Large intestine (tissue), 3 donors: ENCODE results near the gene P3H4. TPM values are rescaled to one million over a fixed set of nuclear protein-coding genes. Genes with fewer than 3 reads are reported as not detected.
A peak's percentile ranks its signal among the peaks of the same experiment; 100 is the strongest.

Experiments
- DNase-seq, 2 donors: peaks; one replicate each; pipeline versions ENCODE4 v3.0.0 to v3.0.0-alpha.2; 2013
- H3K27ac ChIP-seq: one replicate; pipeline ENCODE4 v1.5.1; 2013; ENCODE audit warnings: low read length
- H3K27me3 ChIP-seq: 2 replicates; pipeline ENCODE4 v1.6.1; 2013; ENCODE audit warnings: low read length; ENCODE audit not compliant: control insufficient read depth, insufficient read depth
- H3K36me3 ChIP-seq: 2 replicates; pipeline ENCODE4 v1.6.1; 2013; ENCODE audit warnings: low read length; ENCODE audit not compliant: control insufficient read depth, insufficient read depth
- H3K4me1 ChIP-seq: one replicate; pipeline ENCODE4 v1.6.1; 2013; ENCODE audit warnings: low read length; ENCODE audit not compliant: control insufficient read depth, insufficient read depth
- H3K4me3 ChIP-seq: one replicate; pipeline ENCODE4 v1.5.1; 2013; ENCODE audit warnings: low read length
- H3K9me3 ChIP-seq: one replicate; pipeline ENCODE4 v1.6.1; 2013; ENCODE audit warnings: mild to moderate bottlenecking, low read depth, low read length, moderate library complexity; ENCODE audit not compliant: control insufficient read depth
- WGBS: methylation state at CpG from one replicate; pipeline ENCODE4 v1.1.5; 2013; ENCODE audit warnings: low lambda C conversion rate; ENCODE audit not compliant: insufficient coverage; 5-methylcytosine and 5-hydroxymethylcytosine counted together
- polyA plus RNA-seq: library from polyadenylated mRNA; unstranded; fragments of 120-200 nt; gene quantifications from one replicate; pipeline ENCODE4 v1.2.1, GENCODE V29; 2013

The P3H4 gene
- polyA plus RNA-seq, 1 donor: 15.4 TPM

DNA sequence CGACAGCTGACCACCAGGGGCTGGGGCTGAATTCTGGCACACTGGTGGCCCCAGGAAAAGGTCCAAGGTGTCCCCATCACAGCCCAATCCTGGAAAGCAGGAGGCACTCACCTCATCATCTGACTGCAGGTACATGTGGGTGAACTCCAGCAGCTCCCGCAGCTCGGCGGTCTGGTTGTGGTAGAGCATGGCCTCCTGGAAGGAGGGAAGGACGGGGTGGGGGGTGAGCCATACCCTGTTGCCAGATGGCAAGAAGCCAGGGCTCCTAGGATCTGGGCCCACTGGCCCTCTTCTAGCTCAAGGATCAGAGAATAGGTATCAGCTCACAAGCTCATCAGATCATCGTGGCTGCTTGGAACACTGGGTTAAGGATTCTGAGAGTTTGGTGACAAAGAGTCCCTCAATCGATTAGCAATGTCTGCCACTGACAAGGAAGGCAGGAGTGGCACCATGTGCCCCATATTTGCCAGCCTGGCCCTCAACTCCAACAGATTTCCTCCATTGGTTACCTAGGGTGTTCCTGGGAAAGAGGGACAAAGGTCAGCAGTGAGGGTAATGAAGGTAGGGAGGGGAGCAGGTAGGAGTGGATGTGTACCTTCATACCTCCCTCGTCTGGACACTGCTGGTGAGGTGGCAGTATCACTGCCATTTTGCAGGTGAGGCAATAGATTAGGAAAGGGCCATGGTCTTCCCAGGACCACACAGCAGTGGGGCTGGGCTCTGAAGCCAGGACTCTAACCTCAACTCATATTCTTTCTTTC is 4.9 kb downstream of the P3H4 start:
- H3K27me3 ChIP-seq: no peaks in the 10 kb centered on the region
- DNase-seq: peak; percentile 78 to 84
- H3K27ac ChIP-seq: peak overlapping the region; percentile 46

DNA sequence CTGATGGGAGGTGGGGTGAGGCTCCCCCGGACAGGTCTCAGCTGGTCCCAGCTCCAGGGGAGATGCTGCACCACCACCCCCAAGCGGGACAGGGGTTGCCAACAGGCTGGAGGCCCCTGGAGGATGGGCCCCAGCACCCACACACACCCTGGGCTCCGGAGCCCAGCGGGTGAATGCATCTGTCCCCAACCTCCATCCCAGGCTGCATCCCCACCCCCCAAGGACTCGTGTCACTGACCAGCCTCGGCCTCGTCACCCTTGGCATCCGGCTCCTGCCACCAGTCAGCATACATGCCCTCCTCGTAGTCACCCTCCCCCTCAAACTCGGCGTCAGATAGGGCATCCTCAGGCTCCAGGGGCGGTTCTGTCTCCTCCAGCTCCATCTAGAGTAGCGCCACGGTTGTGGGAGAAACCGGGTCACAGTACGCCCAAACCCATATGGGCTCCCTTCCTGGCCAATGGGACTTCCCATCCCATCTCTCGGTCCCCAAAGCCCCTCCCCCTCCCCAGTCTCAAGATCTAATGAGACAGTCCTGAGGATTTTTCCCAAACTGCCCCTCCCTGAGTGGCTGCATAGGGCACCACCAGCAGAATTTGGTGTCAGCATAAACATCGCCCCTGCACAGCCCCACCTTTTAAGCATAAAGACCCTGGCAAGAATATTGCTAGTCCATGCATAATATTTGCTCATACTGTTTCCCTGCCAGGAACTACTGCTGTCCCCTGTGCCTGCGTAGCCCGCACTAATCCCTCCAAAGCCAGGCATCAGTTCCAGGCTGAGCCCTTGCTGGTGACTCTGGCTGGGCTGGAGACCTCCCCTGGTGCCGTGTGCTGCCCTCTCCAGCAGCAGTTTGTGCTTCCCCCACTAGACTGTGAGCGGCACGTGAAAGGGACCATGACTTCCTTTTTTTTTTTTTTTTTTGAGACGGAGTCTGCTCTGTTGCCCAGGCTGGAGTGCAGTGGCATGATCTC is 8.4 kb downstream of the P3H4 start:
- no peaks in the 10 kb centered on the region for H3K9me3 ChIP-seq
- no peak overlapping the region for H3K4me3 ChIP-seq
- no peak overlapping the region for H3K27ac ChIP-seq
- peaks cover 28% of the 10 kb centered on the region for H3K4me1 ChIP-seq
- no peak for DNase-seq
- H3K27me3 ChIP-seq: no peaks in the 10 kb centered on the region
- WGBS: 60% methylated on average over 1 of the region's 24 CpGs
- peaks cover 11% of the 10 kb centered on the region for H3K36me3 ChIP-seq

More for the DNA sequence above, 4.9 kb downstream of the P3H4 start:
- Histone ChIP-seq H3K36me3 (peaks cover 19% of the 10 kb centered on the region), H3K9me3 (peaks cover 5% of the 10 kb centered on the region), H3K4me1 (peaks cover 19% of the 10 kb centered on the region), H3K4me3 (no peak overlapping the region)
- WGBS: no CpG with 5 or more reads among the region's 8 CpGs

DNA sequence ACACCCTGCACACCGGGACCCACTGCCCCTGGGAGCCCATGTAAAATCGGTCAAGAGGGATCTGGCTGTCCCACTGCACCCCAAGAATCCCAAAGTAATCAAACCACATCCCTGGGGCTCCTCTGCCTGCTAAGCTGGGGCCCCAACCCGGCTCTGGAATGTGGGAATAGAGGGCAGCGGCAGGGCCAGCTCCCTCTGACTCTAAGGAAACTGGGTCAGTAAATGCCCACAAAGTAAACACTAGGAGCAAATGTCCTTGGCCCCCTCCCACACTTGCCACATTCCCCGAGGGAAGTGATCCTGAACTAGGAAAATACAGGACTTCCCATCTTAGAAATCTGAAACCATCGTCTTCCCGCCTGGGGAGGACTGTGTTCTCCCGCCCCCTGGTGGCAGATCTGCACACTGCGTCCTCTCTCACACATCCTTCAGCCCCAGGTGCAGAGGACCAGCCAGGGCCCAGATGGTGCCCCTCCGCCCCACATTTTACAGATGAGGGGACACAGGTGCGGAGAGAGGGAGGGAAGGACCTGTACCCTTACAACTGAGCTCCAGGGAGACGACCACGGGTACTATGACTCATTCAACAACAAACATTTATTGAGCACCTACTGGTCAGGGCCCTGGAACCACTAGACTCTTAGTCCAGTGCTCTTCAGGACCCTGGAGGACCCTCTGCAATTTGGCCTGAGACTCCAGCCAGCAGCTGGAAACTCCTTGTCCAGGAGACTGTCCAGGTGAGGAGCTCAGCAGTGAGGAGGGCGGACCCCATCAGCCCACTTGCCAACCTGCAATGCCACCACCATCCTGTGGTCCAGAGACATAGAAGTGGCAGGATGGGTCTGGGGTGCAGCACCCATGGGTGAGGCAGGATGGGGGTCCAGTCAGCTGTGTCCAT is 10.1 kb downstream of the P3H4 start:
- Histone ChIP-seq H3K36me3 (peaks cover 10% of the 10 kb centered on the region), H3K9me3 (no peaks in the 10 kb centered on the region), H3K27me3 (no peaks in the 10 kb centered on the region), H3K4me1 (peaks cover 21% of the 10 kb centered on the region), H3K4me3 (no peak overlapping the region), H3K27ac (peak overlapping the region; percentile 93)
- WGBS: no CpG with 5 or more reads among the region's 14 CpGs
- peak; percentile 78 for DNase-seq

DNA sequence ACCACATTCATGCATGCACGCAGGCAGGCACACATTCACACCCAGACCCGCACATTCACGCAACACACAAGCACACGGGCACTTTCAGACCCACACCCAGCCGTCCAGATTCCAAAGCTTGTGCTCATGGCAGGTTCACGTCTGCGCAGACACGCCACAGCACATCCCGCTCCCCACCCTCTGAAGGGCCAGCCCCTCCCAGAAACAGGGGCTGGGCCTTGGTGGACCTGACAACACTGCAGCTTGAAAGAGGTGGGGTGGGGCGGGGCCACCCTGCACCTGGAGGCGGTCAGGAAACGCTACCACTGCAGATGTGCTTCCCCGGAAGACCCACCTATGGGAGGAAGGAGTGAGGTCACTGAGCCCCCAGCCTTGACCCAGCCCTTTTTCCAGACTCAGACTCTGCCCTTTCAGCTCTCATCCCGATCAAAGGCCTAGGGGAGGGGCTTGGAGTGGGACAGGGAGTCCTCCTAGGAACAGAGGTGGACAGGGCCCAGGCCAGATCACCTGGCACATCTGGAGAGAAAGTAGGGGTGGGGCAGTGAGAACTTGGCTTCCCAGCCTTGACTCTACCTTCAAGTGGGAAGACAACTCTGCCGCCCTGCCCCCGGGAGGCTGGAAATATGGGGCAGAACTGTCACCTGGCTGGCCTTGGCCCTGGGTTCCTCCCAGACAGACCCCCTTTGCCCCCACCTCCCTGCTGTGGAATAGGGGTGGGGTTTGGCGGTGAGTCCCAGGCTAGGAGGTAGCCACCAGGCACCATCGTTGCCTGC is 11.0 kb downstream of the P3H4 start:
- Histone ChIP-seq H3K36me3 (peaks cover 7% of the 10 kb centered on the region), H3K27ac (peak overlapping the region; percentile 93), H3K4me3 (no peak overlapping the region), H3K9me3 (no peaks in the 10 kb centered on the region), H3K27me3 (no peaks in the 10 kb centered on the region), H3K4me1 (peaks cover 26% of the 10 kb centered on the region)
- WGBS: no CpG with 5 or more reads among the region's 18 CpGs
- peak; percentile 98 to 99 for DNase-seq

DNA sequence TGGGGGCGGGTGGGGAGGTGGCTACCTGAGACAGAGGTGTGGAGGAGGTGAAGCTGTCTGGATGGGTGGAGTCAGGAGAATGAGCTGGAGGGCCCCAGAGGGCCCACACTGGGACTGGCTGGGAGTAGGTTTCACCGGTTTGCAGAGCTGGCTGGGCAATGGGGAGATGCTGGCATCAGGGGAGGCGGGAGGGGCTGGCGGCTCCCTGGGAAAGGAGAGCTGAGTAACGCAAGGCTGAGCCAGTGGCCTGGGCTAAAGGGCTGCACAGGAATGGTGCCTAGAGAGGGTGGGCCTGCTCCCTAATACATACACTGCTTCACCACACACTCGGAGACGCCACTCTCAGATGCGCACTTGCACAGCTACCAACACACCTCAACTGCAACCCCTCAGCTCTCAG is 12.4 kb downstream of the P3H4 start:
- no peak overlapping the region for H3K27ac ChIP-seq
- DNase-seq: no peak
- H3K4me1 ChIP-seq: peaks cover 37% of the 10 kb centered on the region
- WGBS: 100% methylated on average over 2 of the region's 8 CpGs
- no peak overlapping the region for H3K4me3 ChIP-seq
- no peaks in the 10 kb centered on the region for H3K9me3 ChIP-seq
- peaks cover 2% of the 10 kb centered on the region for H3K36me3 ChIP-seq
- no peaks in the 10 kb centered on the region for H3K27me3 ChIP-seq

DNA sequence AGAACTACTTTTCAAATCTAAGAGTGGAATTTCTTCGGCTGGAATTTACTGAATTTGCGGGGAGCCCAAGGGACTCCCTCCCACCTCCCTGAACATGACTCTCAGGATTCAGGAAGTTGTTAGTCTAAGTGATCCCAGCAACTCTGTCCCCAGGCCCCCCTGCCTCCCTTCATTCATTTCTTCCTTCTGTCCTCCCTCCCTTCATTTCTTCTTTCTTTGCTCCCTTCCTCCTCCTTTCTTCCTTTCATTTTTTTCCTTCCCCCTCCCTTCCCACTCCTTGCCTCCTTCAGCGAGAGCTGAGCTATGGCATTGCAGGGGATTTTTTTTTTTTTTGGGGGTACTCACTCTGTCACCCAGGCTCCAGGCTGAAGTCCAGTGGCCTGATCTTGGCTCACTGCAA is 14.4 kb downstream of the P3H4 start:
- no peaks in the 10 kb centered on the region for H3K27me3 ChIP-seq
- peaks cover 2% of the 10 kb centered on the region for H3K36me3 ChIP-seq
- H3K4me3 ChIP-seq: no peak overlapping the region
- H3K9me3 ChIP-seq: no peaks in the 10 kb centered on the region
- peaks cover 57% of the 10 kb centered on the region for H3K4me1 ChIP-seq
- no CpG with 5 or more reads among the region's 3 CpGs for WGBS
- no peak overlapping the region for H3K27ac ChIP-seq
- no peak for DNase-seq

DNA sequence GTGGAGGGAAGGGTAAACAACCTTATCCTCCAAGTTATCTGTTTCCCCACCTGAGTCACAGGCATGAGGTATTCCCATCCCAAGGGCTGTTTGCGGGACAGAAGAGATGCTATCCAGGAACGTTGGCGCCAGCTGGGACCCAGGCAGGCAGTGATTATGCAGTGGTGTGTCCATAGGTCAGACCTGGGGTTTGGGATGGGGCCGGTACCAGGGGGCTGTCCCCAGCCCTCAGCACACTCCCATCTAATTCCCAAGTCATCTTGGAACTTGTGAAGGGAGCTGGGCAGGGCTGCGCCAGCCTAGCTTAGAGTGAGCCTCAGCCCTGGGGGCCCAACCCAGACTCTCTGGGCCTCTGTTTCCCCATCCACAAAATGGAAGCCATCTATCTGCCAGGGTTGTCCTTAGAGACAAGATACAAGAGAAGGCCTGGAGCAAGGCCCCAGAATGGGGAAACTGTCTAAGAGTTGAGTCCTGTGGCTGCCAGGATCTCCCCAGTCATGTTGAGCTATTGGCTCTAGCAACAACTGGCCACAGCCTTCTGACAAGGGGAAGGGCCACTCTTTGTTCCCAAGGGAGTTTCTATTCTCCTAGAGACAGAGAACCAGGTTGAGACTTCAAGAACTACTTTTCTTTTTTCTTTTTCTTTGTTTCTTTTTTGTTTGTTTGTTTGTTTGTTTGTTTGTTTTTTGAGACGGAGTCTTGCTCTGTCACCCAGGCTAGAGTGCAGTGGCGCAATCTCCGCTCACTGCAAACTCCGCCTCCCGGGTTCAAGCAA is 15.4 kb downstream of the P3H4 start:
- Histone ChIP-seq H3K4me1 (peaks cover 64% of the 10 kb centered on the region), H3K36me3 (no peaks in the 10 kb centered on the region), H3K27ac (peak overlapping the region; percentile 89), H3K9me3 (no peaks in the 10 kb centered on the region), H3K4me3 (no peak overlapping the region), H3K27me3 (no peaks in the 10 kb centered on the region)
- no CpG with 5 or more reads among the region's 10 CpGs for WGBS
- DNase-seq: peak in 1 of 2 donors; percentile 58

DNA sequence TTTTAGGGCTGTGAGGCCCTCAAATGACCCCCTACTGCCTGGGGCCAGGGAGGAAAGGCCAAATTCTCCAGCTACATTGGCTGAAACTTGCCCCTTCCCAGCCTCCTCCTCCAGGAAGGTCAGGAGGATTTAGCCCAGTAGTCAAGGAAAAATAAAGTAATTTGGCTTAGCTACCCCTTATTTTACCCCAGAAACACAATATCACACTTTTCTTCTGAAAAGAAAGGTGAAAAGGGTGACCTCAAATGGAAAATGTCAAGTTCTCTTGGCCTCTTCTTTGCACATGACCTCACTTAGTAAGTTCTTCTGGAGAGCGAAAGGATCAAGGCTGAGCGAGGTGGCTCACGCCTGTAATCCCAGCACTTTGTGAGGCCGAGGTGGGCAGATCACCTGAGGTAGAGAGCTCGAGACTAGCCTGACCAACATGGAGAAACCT is 17.2 kb downstream of the P3H4 start:
- Histone ChIP-seq H3K27ac (peak overlapping the region; percentile 89), H3K27me3 (no peaks in the 10 kb centered on the region), H3K4me1 (peaks cover 52% of the 10 kb centered on the region), H3K36me3 (no peaks in the 10 kb centered on the region), H3K9me3 (no peaks in the 10 kb centered on the region), H3K4me3 (no peak overlapping the region)
- no CpG with 5 or more reads among the region's 5 CpGs for WGBS
- DNase-seq: no peak
